ENCODE measurements around the gene BEST2.

BEST2 gene

DNA sequence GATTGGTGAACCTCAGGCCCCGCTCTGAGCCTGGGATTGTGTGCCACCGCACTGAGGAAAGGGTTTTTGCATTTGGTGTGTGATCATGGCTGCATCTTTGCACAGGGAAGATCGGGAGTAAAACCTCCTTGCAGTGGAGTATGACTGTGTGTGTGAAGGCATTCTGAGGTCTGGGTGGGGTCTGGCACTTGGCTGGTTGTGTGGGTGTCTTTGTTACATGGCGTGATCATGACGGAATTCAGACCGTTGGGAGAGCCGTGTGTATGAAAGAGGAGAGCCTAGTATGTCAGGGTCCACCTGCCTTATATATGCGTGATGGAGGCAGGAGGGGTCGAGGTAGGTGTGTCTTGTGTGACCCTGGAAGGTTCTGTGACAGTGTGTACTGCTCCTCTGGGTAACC, 740 bp upstream of the BEST2 start:
- H3K27ac ChIP-seq (ENCODE audit: low read length): no peak overlapping the region
- H3K9me2 ChIP-seq (replicated peaks; ENCODE audit: insufficient read depth, low read length): no peaks in the 10 kb centered on the region
- H3K4me2 ChIP-seq (ENCODE audit: low read depth, low read length): no peak overlapping the region
- no peaks in the 10 kb centered on the region for H3K9me3 ChIP-seq (replicated peaks; ENCODE audit: insufficient read depth, low read length)
- H3F3A ChIP-seq (ENCODE audit: insufficient read depth, low read length): no peaks in the 10 kb centered on the region
- H3K27me3 ChIP-seq (replicated peaks; ENCODE audit: insufficient read depth, low read length): peaks cover 58% of the 10 kb centered on the region
- H3K9ac ChIP-seq (ENCODE audit: low read length): no peak overlapping the region
- TF ChIP-seq EZH2 (optimal IDR thresholded peaks at IDR 0.05; ENCODE audit: low read depth, low read length) (no peak), EZH2phosphoT487 (IDR thresholded peaks at IDR 0.05; ENCODE audit: low read length) (no peak)
- TF ChIP-seq, protein P1, sequence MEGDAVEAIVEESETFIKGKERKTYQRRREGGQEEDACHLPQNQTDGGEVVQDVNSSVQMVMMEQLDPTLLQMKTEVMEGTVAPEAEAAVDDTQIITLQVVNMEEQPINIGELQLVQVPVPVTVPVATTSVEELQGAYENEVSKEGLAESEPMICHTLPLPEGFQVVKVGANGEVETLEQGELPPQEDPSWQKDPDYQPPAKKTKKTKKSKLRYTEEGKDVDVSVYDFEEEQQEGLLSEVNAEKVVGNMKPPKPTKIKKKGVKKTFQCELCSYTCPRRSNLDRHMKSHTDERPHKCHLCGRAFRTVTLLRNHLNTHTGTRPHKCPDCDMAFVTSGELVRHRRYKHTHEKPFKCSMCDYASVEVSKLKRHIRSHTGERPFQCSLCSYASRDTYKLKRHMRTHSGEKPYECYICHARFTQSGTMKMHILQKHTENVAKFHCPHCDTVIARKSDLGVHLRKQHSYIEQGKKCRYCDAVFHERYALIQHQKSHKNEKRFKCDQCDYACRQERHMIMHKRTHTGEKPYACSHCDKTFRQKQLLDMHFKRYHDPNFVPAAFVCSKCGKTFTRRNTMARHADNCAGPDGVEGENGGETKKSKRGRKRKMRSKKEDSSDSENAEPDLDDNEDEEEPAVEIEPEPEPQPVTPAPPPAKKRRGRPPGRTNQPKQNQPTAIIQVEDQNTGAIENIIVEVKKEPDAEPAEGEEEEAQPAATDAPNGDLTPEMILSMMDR (IDR thresholded peaks at IDR 0.05; ENCODE audit: low read length): no peak
- H3K4me3 ChIP-seq (ENCODE audit: low read length): no peak overlapping the region
- no peaks in the 10 kb centered on the region for H3K79me2 ChIP-seq (ENCODE audit: low read length)
- no peaks in the 10 kb centered on the region for H3K4me1 ChIP-seq (ENCODE audit: low read length)
- H3K36me3 ChIP-seq (replicated peaks; ENCODE audit: insufficient read depth, low read length): no peaks in the 10 kb centered on the region
- DNase-seq: no peak
- no peaks in the 10 kb centered on the region for H4K20me1 ChIP-seq (ENCODE audit: insufficient read depth, low read length)
- H2AFZ ChIP-seq (ENCODE audit: low read length): no peak overlapping the region

DNA sequence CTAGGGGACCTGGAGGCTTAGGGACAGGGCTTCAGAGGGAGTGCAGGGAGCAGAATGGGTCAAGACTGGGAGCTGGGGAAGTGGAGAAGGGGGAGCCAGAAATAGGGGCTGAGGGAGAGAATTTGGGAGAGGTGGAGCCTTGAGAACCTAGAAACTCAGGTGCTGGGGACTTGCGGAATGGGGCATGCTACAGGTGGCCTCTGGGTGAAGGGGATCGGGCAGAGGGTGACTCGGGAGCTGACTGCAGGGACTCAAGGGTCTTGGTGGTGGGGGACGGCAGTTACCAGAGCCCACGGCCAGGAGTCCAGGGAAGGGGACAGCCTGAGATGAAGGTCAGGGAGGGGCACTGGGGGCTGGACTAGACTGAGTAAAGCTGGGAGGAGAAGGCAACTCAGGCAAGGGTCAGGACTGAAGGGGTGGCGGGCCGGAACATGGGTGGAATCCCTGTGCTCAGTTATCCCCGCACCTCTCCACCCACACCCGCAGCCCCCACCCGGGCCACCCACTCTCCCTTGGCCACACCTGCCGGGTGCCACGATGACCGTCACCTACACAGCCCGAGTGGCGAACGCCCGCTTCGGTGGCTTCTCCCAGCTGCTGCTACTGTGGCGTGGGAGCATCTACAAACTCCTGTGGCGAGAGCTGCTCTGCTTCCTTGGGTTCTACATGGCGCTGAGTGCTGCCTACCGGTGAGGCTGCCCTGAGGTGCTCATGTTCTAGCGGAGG, 628 bp downstream of the BEST2 start:
- Histone ChIP-seq H3K9me2 (replicated peaks; ENCODE audit: insufficient read depth, low read length) (no peaks in the 10 kb centered on the region), H3K79me2 (ENCODE audit: low read length) (no peaks in the 10 kb centered on the region), H3K4me3 (ENCODE audit: low read length) (no peak overlapping the region), H4K20me1 (ENCODE audit: insufficient read depth, low read length) (no peaks in the 10 kb centered on the region), H3K4me2 (ENCODE audit: low read depth, low read length) (no peak overlapping the region), H3K9me3 (replicated peaks; ENCODE audit: insufficient read depth, low read length) (no peaks in the 10 kb centered on the region), H3K4me1 (ENCODE audit: low read length) (no peaks in the 10 kb centered on the region), H3F3A (ENCODE audit: insufficient read depth, low read length) (no peaks in the 10 kb centered on the region), H2AFZ (ENCODE audit: low read length) (no peak overlapping the region), H3K9ac (ENCODE audit: low read length) (no peak overlapping the region), H3K27ac (ENCODE audit: low read length) (no peak overlapping the region), H3K36me3 (replicated peaks; ENCODE audit: insufficient read depth, low read length) (no peaks in the 10 kb centered on the region), H3K27me3 (replicated peaks; ENCODE audit: insufficient read depth, low read length) (peaks cover 63% of the 10 kb centered on the region)
- TF ChIP-seq, protein P1 (IDR thresholded peaks at IDR 0.05; ENCODE audit: low read length): no peak
- TF ChIP-seq EZH2 (optimal IDR thresholded peaks at IDR 0.05; ENCODE audit: low read depth, low read length) (no peak), EZH2phosphoT487 (IDR thresholded peaks at IDR 0.05; ENCODE audit: low read length) (no peak)
- DNase-seq: no peak

DNA sequence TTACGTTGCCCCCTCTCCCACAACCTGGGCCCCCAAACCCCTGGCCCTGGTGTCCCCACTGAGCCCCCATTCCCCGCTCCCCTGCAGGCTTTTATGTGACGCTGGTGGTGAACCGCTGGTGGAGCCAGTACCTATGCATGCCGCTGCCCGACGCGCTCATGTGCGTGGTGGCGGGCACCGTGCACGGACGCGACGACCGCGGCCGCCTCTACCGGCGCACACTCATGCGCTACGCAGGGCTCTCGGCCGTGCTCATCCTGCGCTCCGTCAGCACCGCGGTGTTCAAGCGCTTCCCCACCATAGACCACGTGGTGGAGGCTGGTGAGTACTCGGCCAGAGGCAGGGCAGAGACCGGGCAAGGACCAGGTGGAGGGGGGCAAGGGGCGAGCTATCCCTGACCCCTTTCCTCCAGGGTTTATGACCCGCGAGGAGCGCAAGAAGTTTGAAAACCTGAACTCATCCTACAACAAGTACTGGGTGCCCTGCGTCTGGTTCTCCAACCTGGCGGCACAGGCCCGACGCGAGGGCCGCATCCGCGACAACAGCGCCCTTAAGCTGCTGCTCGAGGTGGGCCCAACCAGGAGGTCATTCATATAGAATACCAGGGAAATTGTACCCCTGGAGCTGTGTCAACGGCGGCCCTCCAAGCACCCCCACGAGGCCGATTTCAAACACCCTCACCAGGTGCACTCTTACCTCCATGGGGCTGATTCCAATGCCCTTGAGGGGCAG, 3.0 kb downstream of the BEST2 start:
- no peaks in the 10 kb centered on the region for H3F3A ChIP-seq (ENCODE audit: insufficient read depth, low read length)
- H3K27ac ChIP-seq (ENCODE audit: low read length): no peak overlapping the region
- H3K4me3 ChIP-seq (ENCODE audit: low read length): no peak overlapping the region
- H3K4me2 ChIP-seq (ENCODE audit: low read depth, low read length): no peak overlapping the region
- no peaks in the 10 kb centered on the region for H4K20me1 ChIP-seq (ENCODE audit: insufficient read depth, low read length)
- peaks cover 62% of the 10 kb centered on the region for H3K27me3 ChIP-seq (replicated peaks; ENCODE audit: insufficient read depth, low read length)
- H3K36me3 ChIP-seq (replicated peaks; ENCODE audit: insufficient read depth, low read length): no peaks in the 10 kb centered on the region
- no peak for DNase-seq
- no peaks in the 10 kb centered on the region for H3K9me3 ChIP-seq (replicated peaks; ENCODE audit: insufficient read depth, low read length)
- no peak overlapping the region for H2AFZ ChIP-seq (ENCODE audit: low read length)
- H3K4me1 ChIP-seq (ENCODE audit: low read length): no peaks in the 10 kb centered on the region
- no peaks in the 10 kb centered on the region for H3K79me2 ChIP-seq (ENCODE audit: low read length)
- TF ChIP-seq EZH2phosphoT487 (IDR thresholded peaks at IDR 0.05; ENCODE audit: low read length) (no peak), EZH2 (optimal IDR thresholded peaks at IDR 0.05; ENCODE audit: low read depth, low read length) (no peak)
- TF ChIP-seq, protein P1 (IDR thresholded peaks at IDR 0.05; ENCODE audit: low read length): no peak
- H3K9me2 ChIP-seq (replicated peaks; ENCODE audit: insufficient read depth, low read length): no peaks in the 10 kb centered on the region
- no peak overlapping the region for H3K9ac ChIP-seq (ENCODE audit: low read length)

All from MM.1S (cell line).